Measurements from ENCODE around the gene EGFL7.

GRCh38 chr9:136707849-136708517 is 45.3 kb downstream of the EGFL7 start:
- TF ChIP-seq CTCF (IDR thresholded peaks at IDR 0.05) (no peak), POLR2A (IDR thresholded peaks at IDR 0.05) (no peak)
